Measurements from ENCODE around the gene BACH2. TPM values are rescaled to one million over a fixed set of nuclear protein-coding genes. Genes with fewer than 3 reads are reported as not detected.

Gene BACH2
- total and polyA plus RNA-seq, 2 of the 4 experiments (the other 2 are of a cell fraction) = 1.3 to 1.4 TPM

DNA sequence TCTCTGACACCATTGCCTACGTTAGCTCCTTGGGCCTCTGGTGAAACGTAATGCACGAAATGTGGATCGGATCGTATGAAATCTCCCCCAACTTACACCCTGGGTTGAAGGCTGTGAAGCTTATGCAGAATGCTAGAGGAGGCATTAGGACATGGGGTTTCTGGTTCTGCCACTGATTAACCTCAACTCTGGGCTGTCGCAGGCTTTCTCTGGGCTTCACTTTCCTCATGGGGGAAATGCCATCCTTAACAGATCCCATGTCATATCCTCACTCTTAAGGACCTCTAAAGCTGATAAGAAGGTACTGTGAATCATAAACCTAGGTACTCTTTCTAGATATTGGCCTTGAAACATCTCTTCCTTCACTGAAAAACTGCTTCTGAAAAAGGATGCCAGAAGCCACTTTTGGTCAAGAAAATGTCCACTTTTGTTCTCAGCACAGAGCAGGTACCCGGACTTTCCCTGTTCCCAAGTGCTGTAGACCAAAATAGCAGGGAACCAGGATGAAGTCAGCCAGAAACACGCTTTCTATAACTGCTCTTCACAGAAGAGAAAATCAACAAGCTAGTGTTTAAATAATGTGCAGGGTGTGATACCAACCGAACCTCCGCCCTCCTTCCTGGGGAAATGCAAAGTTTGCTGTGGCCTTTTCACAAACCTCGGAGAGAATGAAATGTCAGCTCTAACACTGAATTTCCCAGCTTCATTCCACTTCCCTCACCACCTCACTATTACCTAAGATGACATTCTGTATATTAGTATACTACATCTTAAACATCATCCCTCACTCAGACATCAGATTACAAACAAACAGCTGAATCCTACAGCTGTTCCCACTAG is 118.9 kb downstream of the BACH2 start (continued):
- no peak for TF ChIP-seq BHLHE40 (IDR thresholded peaks at IDR 0.05; ENCODE audit: low read depth, low read length)

DNA sequence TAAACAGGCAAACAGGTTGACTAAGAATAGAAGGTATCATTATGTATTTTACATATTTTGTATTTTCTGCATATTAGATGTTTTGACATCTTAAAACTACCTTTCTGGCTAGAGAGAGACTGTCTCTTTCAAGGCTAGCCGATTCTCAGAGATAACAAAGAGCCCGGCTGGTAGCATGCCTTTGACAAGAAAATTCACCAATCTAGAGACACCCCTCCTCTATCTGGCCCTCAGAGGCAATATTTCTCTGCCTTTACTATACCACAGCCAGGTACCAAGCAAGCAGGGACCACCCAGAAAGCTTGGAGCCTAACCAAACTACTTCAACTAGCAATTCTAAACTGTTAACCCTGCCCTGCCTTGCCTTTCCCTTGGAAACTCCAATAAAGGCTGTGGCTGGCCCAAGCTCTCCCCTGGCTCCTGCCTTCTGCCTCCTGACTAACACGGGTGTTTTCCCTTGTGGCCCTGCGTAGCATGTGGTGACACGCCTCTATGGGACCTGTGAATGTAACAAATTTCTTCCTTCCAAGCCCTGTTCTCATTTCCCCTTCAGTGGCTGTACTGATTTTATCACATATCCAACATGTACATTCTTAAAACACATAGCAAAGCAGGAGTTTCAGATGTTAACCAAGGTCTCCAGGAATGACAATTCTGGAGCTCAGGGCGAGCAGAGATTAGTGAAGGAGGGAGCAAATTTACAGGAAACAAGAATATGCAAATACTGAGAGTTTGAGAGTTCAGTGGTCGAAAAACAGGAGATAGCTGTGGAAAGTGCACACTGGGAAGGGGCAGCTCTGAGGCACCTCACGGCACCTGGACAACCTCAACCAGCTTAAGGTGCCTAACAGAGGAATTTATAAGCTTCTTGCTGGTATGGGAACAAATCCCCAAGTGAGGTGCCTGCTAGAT is 120.8 kb downstream of the BACH2 start:
- Histone ChIP-seq H3K79me1 (ENCODE audit: low read depth in 1 of 2, low read length in 2 of 2) (no peaks in the 10 kb centered on the region), H2BK5ac (ENCODE audit: low read depth, low read length, poor library complexity, severe bottlenecking) (no peak overlapping the region), H3K4ac (ENCODE audit: low read depth, low read length) (no peak overlapping the region), H2AK9ac (replicated peaks; ENCODE audit: low read depth, low read length, poor library complexity) (no peak overlapping the region), H4K91ac (ENCODE audit: insufficient read depth, low read depth, low read length) (no peak overlapping the region), H3K27ac (ENCODE audit: insufficient read depth, low read length) (no peak overlapping the region), H3K4me1 (ENCODE audit: control insufficient read depth, insufficient read depth, low read length) (peaks cover 9% of the 10 kb centered on the region), H3K9me3 (ENCODE audit: control insufficient read depth, insufficient read depth, low read length) (no peaks in the 10 kb centered on the region), H2AFZ (replicated peaks; ENCODE audit: low read length, poor library complexity) (no peak overlapping the region), H4K5ac (ENCODE audit: low read depth, low read length) (no peak overlapping the region), H3K18ac (ENCODE audit: low read depth, low read length) (no peak overlapping the region), H3K27me3 (ENCODE audit: control insufficient read depth, insufficient read depth, low read length) (no peaks in the 10 kb centered on the region; the same call in none of the 2 replicates), H2BK15ac (ENCODE audit: low read depth, low read length) (no peak overlapping the region), H3K4me3 (ENCODE audit: insufficient read depth, low read depth, low read length) (no peak overlapping the region), H3K9me1 (ENCODE audit: insufficient read depth, low read length) (0 out of 2 replicates have a peak, but pooled peaks cover 2% of the 10 kb centered on the region), H3K23ac (ENCODE audit: low read depth, low read length) (no peak overlapping the region), H3K14ac (replicated peaks; ENCODE audit: low read depth, low read length) (no peak overlapping the region), H4K8ac (ENCODE audit: low read depth in 2 of 2, low read length in 2 of 2) (no peak overlapping the region), H2BK20ac (ENCODE audit: low read depth, low read length) (0 out of 2 replicates have a peak overlapping the region, but pooled peaks have one; percentile 22), H3K36me3 (ENCODE audit: control insufficient read depth, insufficient read depth, low read length) (no peaks in the 10 kb centered on the region), H2BK120ac (ENCODE audit: low read depth, low read length) (no peak overlapping the region), H3K56ac (ENCODE audit: extremely low read depth, insufficient read depth, low read length) (no peak overlapping the region), H3K9ac (ENCODE audit: low read depth, low read length) (no peak overlapping the region), H3K4me2 (ENCODE audit: low read depth, low read length) (no peak overlapping the region), H2AK5ac (ENCODE audit: low read depth, low read length) (no peak overlapping the region), H4K20me1 (ENCODE audit: insufficient read depth, low read length) (no peaks in the 10 kb centered on the region)
- no peak for ATAC-seq (ENCODE audit: low read depth)
- DNase-seq = no peak
- ChIA-PET CTCF (interaction anchor here (0.6 kb wide), 1 partner anchor 183 kb away, joined by 5 read pairs; no protein-coding TSS in a partner anchor), POLR2A (ENCODE audit: unreplicated experiment) (no interaction called here)
- BruUV-seq (replicated peaks) = no TSS peak
- dilution Hi-C loops (cut with HindIII; ENCODE audit: low sequenced_read_pairs, unreplicated experiment) (no loop called here), in situ Hi-C loops (cut with MboI; ENCODE audit: low sequenced_read_pairs) (no loop called here), intact Hi-C loops (cut with micrococcal nuclease) (loop anchor here (5.0 kb wide), 1 partner anchor 79 kb away; no protein-coding TSS in a partner anchor)
- no CpG with 5 or more reads among the region's 8 CpGs for WGBS, 2 experiments (ENCODE audit: extremely low coverage in 2 of 2, insufficient read length in 1 of 2)
- TF ChIP-seq FOS (IDR thresholded peaks at IDR 0.05; ENCODE audit: low read depth, low read length) = no peak
- no peak for TF ChIP-seq NFE2L2 (IDR thresholded peaks at IDR 0.05; ENCODE audit: low read depth, low read length)
- no peak for TF ChIP-seq POLR2A (IDR thresholded peaks at IDR 0.05; ENCODE audit: low read depth, low read length)
- TF ChIP-seq, protein P1, sequence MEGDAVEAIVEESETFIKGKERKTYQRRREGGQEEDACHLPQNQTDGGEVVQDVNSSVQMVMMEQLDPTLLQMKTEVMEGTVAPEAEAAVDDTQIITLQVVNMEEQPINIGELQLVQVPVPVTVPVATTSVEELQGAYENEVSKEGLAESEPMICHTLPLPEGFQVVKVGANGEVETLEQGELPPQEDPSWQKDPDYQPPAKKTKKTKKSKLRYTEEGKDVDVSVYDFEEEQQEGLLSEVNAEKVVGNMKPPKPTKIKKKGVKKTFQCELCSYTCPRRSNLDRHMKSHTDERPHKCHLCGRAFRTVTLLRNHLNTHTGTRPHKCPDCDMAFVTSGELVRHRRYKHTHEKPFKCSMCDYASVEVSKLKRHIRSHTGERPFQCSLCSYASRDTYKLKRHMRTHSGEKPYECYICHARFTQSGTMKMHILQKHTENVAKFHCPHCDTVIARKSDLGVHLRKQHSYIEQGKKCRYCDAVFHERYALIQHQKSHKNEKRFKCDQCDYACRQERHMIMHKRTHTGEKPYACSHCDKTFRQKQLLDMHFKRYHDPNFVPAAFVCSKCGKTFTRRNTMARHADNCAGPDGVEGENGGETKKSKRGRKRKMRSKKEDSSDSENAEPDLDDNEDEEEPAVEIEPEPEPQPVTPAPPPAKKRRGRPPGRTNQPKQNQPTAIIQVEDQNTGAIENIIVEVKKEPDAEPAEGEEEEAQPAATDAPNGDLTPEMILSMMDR (conservative IDR thresholded peaks at IDR 0.05; ENCODE audit: low read depth, low read length) = no peak
- TF ChIP-seq RFX5 (IDR thresholded peaks at IDR 0.05; ENCODE audit: low read depth, low read length) = no peak
- TF ChIP-seq SMC3 (IDR thresholded peaks at IDR 0.05; ENCODE audit: low read depth, low read length) = no peak
- TF ChIP-seq CEBPB (IDR thresholded peaks at IDR 0.05; ENCODE audit: low read depth, low read length) = no peak
- TF ChIP-seq, protein P2, sequence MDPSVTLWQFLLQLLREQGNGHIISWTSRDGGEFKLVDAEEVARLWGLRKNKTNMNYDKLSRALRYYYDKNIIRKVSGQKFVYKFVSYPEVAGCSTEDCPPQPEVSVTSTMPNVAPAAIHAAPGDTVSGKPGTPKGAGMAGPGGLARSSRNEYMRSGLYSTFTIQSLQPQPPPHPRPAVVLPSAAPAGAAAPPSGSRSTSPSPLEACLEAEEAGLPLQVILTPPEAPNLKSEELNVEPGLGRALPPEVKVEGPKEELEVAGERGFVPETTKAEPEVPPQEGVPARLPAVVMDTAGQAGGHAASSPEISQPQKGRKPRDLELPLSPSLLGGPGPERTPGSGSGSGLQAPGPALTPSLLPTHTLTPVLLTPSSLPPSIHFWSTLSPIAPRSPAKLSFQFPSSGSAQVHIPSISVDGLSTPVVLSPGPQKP (IDR thresholded peaks at IDR 0.05; ENCODE audit: borderline replicate concordance, low read depth, low read length) = no peak
- TF ChIP-seq CHD1 (IDR thresholded peaks at IDR 0.05; ENCODE audit: low read depth, low read length) = no peak
- no peak for TF ChIP-seq MXI1 (IDR thresholded peaks at IDR 0.05; ENCODE audit: borderline replicate concordance, low read depth, low read length)
